ENCODE measurements around the gene F9. TPM values are rescaled to one million over a fixed set of nuclear protein-coding genes. Genes with fewer than 3 reads are reported as not detected.
"Not testable (repeated sequence)": the region's sequence is repeated elsewhere in the genome, so short reads cannot be mapped to it uniquely, and the experiment has no call there.

Gene F9
- total RNA-seq (2014; rRNA removed; shearing (Covaris generic)): not detected in 2 replicates

DNA sequence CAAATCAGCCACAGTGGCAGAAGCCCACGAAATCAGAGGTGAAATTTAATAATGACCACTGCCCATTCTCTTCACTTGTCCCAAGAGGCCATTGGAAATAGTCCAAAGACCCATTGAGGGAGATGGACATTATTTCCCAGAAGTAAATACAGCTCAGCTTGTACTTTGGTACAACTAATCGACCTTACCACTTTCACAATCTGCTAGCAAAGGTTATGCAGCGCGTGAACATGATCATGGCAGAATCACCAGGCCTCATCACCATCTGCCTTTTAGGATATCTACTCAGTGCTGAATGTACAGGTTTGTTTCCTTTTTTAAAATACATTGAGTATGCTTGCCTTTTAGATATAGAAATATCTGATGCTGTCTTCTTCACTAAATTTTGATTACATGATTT lies at the start of gene F9:
TSS of gene F9 (plus strand) at position 190 of the 400 bp plus-strand sequence. CDS start at position 216, 26 bp downstream.
- no peak within 1 kb of the TSS for H3K27ac ChIP-seq
- no peak for DNase-seq
- no peak within 1 kb of the TSS for H3K4me3 ChIP-seq
- no peaks in the 10 kb centered on the region for H3K36me3 ChIP-seq
- H3K9me3 ChIP-seq (replicated peaks): no peaks in the 10 kb centered on the region
- H3K4me1 ChIP-seq: no peaks in the 10 kb centered on the region
- H3K27me3 ChIP-seq: no peaks in the 10 kb centered on the region

GRCh38 chrX:139483699-139484098 lies 46.8 kb upstream of the F9 start:
- no peak overlapping the region for H3K27ac ChIP-seq
- H3K4me3 ChIP-seq: no peak overlapping the region
- H3K36me3 ChIP-seq: no peaks in the 10 kb centered on the region
- H3K9me3 ChIP-seq (replicated peaks): no peaks in the 10 kb centered on the region
- DNase-seq: no peak
- H3K4me1 ChIP-seq: no peaks in the 10 kb centered on the region
- no peaks in the 10 kb centered on the region for H3K27me3 ChIP-seq

GRCh38 chrX:139484591-139484990 lies 45.9 kb upstream of the F9 start:
- Histone ChIP-seq H3K27me3 (no peaks in the 10 kb centered on the region), H3K27ac (no peak overlapping the region), H3K4me3 (no peak overlapping the region), H3K4me1 (no peaks in the 10 kb centered on the region), H3K36me3 (no peaks in the 10 kb centered on the region), H3K9me3 (replicated peaks) (no peaks in the 10 kb centered on the region)
- DNase-seq: no peak

GRCh38 chrX:139495324-139495723 lies 35.2 kb upstream of the F9 start:
- no peaks in the 10 kb centered on the region for H3K4me1 ChIP-seq
- no peak for DNase-seq

GRCh38 chrX:139506333-139506732 lies 24.2 kb upstream of the F9 start:
- H3K4me3 ChIP-seq: no peak overlapping the region
- H3K9me3 ChIP-seq (replicated peaks): no peaks in the 10 kb centered on the region
- no peak for DNase-seq
- no peak overlapping the region for H3K27ac ChIP-seq
- no peaks in the 10 kb centered on the region for H3K4me1 ChIP-seq
- H3K36me3 ChIP-seq: no peaks in the 10 kb centered on the region
- no peaks in the 10 kb centered on the region for H3K27me3 ChIP-seq

More at GRCh38 chrX:139495324-139495723, 35.2 kb upstream of the F9 start:
- Histone ChIP-seq H3K4me3 (no peak overlapping the region), H3K9me3 (replicated peaks) (no peaks in the 10 kb centered on the region), H3K27me3 (no peaks in the 10 kb centered on the region), H3K36me3 (no peaks in the 10 kb centered on the region), H3K27ac (no peak overlapping the region)

- DNase-seq: no peak
- Histone ChIP-seq H3K36me3 (no peaks in the 10 kb centered on the region), H3K9me3 (replicated peaks) (no peaks in the 10 kb centered on the region), H3K4me1 (no peaks in the 10 kb centered on the region), H3K27me3 (no peaks in the 10 kb centered on the region), H3K27ac (no peak overlapping the region), H3K4me3 (no peak overlapping the region)
Measured at GRCh38 chrX:139508099-139508498, 22.4 kb upstream of the F9 start.

- H3K9me3 ChIP-seq (replicated peaks): no peaks in the 10 kb centered on the region
- H3K27ac ChIP-seq: no peak overlapping the region
- H3K4me3 ChIP-seq: no peak overlapping the region
- no peak for DNase-seq
- no peaks in the 10 kb centered on the region for H3K4me1 ChIP-seq
- H3K36me3 ChIP-seq: no peaks in the 10 kb centered on the region
- H3K27me3 ChIP-seq: no peaks in the 10 kb centered on the region
Measured at GRCh38 chrX:139518475-139518874, 12.1 kb upstream of the F9 start.

- DNase-seq; H3K4me3 ChIP-seq; H3K4me1 ChIP-seq; H3K27me3 ChIP-seq; H3K9me3 ChIP-seq (replicated peaks); H3K27ac ChIP-seq; H3K36me3 ChIP-seq: not testable (repeated sequence)
Measured at GRCh38 chrX:139528829-139529228, 1.7 kb upstream of the F9 start.

GRCh38 chrX:139532834-139533233 lies 2.3 kb downstream of the F9 start:
- H3K4me3 ChIP-seq: no peak overlapping the region

GRCh38 chrX:139533444-139533843 lies 2.9 kb downstream of the F9 start:
- no peak for DNase-seq
- H3K4me3 ChIP-seq: no peak overlapping the region
- no peak overlapping the region for H3K27ac ChIP-seq
- no peaks in the 10 kb centered on the region for H3K27me3 ChIP-seq
- no peaks in the 10 kb centered on the region for H3K4me1 ChIP-seq
- no peaks in the 10 kb centered on the region for H3K36me3 ChIP-seq
- no peaks in the 10 kb centered on the region for H3K9me3 ChIP-seq (replicated peaks)

More at GRCh38 chrX:139532834-139533233, 2.3 kb downstream of the F9 start:
- Histone ChIP-seq H3K27me3 (no peaks in the 10 kb centered on the region), H3K27ac (no peak overlapping the region), H3K36me3 (no peaks in the 10 kb centered on the region), H3K9me3 (replicated peaks) (no peaks in the 10 kb centered on the region), H3K4me1 (no peaks in the 10 kb centered on the region)
- no peak for DNase-seq

DNA sequence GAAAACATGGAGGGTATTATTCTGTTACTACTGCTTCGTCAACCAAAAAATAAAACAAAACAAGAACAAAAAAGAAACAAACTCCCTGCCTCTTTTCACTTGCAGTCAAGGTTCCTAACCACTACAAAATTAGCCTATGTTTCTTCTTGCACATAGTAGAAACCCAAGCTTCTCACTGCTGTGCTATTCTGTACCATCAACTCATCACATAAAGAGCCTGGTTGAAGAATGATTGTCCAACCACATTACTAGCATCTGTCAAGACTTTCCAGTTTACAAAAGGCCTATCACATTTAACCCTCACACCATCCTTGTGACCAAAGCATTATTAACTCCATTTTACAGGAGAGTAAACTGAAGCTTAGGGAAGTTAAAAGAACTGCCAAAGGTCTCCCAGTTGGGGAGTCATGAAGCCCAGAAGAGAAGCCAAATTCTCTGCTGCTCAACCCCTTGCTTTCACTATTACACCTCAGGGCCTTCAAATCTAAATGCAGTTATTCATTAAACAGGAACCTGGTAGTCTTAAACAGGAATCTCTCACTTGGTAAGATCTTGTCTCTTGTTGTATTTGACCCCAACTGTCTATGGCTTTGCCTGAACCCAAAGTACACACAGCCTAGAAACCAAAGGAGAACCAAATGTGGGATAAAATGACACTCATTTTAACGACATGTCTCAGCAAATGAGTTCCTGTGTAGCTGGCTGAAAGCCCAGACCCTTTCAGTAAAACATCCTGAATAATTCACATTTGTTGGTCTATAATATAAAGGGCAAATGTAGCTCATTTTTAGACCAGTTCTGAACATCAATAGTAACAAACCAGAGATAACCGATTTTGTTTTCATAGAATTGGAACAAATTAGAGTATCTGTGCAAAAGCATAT lies 8.6 kb downstream of the F9 start:
- no peak for DNase-seq
- no peak overlapping the region for H3K4me3 ChIP-seq
- H3K27me3 ChIP-seq: no peaks in the 10 kb centered on the region
- no peak overlapping the region for H3K27ac ChIP-seq
- no peaks in the 10 kb centered on the region for H3K4me1 ChIP-seq
- no peaks in the 10 kb centered on the region for H3K9me3 ChIP-seq (replicated peaks)
- no peaks in the 10 kb centered on the region for H3K36me3 ChIP-seq

DNA sequence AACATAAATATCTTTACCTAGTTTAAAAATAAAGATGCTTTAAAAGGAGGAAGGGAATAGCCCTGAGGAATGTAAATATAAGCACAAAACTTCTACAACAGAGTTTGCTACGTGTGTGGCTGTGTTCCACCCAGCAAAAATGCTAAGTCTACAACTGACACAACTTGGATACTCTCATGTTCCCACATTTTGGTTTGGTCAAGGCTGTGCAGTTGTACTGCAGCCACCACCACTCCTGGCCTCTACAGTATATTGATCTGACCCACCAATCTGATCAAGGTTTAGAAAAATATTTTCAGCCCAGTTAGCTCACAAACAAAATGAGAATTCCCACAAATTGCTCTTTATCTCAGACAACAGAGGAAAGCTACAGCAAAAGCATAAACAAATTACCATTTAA lies 12.1 kb downstream of the F9 start:
- no peaks in the 10 kb centered on the region for H3K4me1 ChIP-seq
- H3K4me3 ChIP-seq: no peak overlapping the region
- no peaks in the 10 kb centered on the region for H3K9me3 ChIP-seq (replicated peaks)
- no peak overlapping the region for H3K27ac ChIP-seq
- H3K36me3 ChIP-seq: no peaks in the 10 kb centered on the region
- no peak for DNase-seq
- no peaks in the 10 kb centered on the region for H3K27me3 ChIP-seq

DNA sequence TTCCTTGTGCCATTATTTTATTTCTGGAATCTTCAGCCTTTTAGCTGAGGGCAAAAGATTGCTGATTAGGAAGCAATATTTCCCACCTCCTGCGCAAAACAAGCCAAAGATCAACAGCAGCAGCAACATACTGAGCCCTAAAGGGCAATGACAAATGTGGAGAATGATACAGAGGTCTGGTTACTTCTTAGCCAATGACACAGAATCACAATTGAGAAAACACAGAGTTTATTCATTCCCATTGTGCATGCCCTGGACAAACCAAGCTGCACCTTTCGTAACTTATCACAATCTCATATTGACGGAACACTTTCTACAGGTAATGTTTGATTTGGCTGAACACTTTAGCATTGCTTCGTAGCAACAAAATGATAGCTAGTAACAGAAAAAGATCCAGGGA lies 13.4 kb downstream of the F9 start:
- no peak overlapping the region for H3K27ac ChIP-seq
- no peak for DNase-seq
- no peak overlapping the region for H3K4me3 ChIP-seq
- no peaks in the 10 kb centered on the region for H3K9me3 ChIP-seq (replicated peaks)
- H3K36me3 ChIP-seq: no peaks in the 10 kb centered on the region
- no peaks in the 10 kb centered on the region for H3K27me3 ChIP-seq
- no peaks in the 10 kb centered on the region for H3K4me1 ChIP-seq

GRCh38 chrX:139544591-139544990 lies 14.1 kb downstream of the F9 start:
- H3K27ac ChIP-seq: no peak overlapping the region
- no peaks in the 10 kb centered on the region for H3K9me3 ChIP-seq (replicated peaks)
- no peaks in the 10 kb centered on the region for H3K27me3 ChIP-seq
- no peaks in the 10 kb centered on the region for H3K36me3 ChIP-seq
- DNase-seq: no peak
- no peak overlapping the region for H3K4me3 ChIP-seq
- no peaks in the 10 kb centered on the region for H3K4me1 ChIP-seq

GRCh38 chrX:139554376-139554775 lies 23.8 kb downstream of the F9 start:
- DNase-seq: no peak
- H3K4me1 ChIP-seq: no peaks in the 10 kb centered on the region
- no peaks in the 10 kb centered on the region for H3K9me3 ChIP-seq (replicated peaks)
- no peaks in the 10 kb centered on the region for H3K36me3 ChIP-seq
- no peak overlapping the region for H3K27ac ChIP-seq
- no peaks in the 10 kb centered on the region for H3K27me3 ChIP-seq
- H3K4me3 ChIP-seq: no peak overlapping the region
